ENCODE data around the gene FMNL2.

- no peak for TF ChIP-seq POLR2AphosphoS5 (IDR thresholded peaks at IDR 0.05; ENCODE audit: low read depth, low read length)
- no peak for TF ChIP-seq POLR2A (IDR thresholded peaks at IDR 0.05; ENCODE audit: low read depth, low read length)
- no peak for TF ChIP-seq TAF1 (IDR thresholded peaks at IDR 0.05; ENCODE audit: borderline replicate concordance, low read depth, low read length)
Measured at GRCh38 chr2:152519581-152519952, 184.6 kb downstream of the FMNL2 start.
